ENCODE data around the gene MEGF11.

- TF ChIP-seq ZFX (IDR thresholded peaks at IDR 0.05), result no peak
- no peak for TF ChIP-seq JUND (IDR thresholded peaks at IDR 0.05)
- TF ChIP-seq ATF3 (IDR thresholded peaks at IDR 0.05), result no peak
- no peak for TF ChIP-seq POLR2AphosphoS5 (IDR thresholded peaks at IDR 0.05; ENCODE audit: low read depth, low read length)
- TF ChIP-seq ZNF274 (IDR thresholded peaks at IDR 0.05; ENCODE audit: low read depth, low read length), result no peak
- TF ChIP-seq EZH2 (IDR thresholded peaks at IDR 0.05), result no peak
- no peak for TF ChIP-seq RAD21 (IDR thresholded peaks at IDR 0.05; ENCODE audit: low read depth)
- TF ChIP-seq, protein P1, sequence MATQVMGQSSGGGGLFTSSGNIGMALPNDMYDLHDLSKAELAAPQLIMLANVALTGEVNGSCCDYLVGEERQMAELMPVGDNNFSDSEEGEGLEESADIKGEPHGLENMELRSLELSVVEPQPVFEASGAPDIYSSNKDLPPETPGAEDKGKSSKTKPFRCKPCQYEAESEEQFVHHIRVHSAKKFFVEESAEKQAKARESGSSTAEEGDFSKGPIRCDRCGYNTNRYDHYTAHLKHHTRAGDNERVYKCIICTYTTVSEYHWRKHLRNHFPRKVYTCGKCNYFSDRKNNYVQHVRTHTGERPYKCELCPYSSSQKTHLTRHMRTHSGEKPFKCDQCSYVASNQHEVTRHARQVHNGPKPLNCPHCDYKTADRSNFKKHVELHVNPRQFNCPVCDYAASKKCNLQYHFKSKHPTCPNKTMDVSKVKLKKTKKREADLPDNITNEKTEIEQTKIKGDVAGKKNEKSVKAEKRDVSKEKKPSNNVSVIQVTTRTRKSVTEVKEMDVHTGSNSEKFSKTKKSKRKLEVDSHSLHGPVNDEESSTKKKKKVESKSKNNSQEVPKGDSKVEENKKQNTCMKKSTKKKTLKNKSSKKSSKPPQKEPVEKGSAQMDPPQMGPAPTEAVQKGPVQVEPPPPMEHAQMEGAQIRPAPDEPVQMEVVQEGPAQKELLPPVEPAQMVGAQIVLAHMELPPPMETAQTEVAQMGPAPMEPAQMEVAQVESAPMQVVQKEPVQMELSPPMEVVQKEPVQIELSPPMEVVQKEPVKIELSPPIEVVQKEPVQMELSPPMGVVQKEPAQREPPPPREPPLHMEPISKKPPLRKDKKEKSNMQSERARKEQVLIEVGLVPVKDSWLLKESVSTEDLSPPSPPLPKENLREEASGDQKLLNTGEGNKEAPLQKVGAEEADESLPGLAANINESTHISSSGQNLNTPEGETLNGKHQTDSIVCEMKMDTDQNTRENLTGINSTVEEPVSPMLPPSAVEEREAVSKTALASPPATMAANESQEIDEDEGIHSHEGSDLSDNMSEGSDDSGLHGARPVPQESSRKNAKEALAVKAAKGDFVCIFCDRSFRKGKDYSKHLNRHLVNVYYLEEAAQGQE (IDR thresholded peaks at IDR 0.05; ENCODE audit: low read depth), result no peak
Observed at GRCh38 chr15:66084704-66085103, 168.8 kb downstream of the MEGF11 start.
